AG04450 (cell line): ENCODE results near the gene SH3RF2. TPM values are rescaled to one million over a fixed set of nuclear protein-coding genes. Genes with fewer than 3 reads are reported as not detected.

ENCODE experiments used
- CTCF ChIA-PET: fragments of 300-600, 350-600 bp; formaldehyde crosslinking; extraction: SDS; loops from one replicate; lab custom pipeline; 2022; ENCODE audit warnings: antibody characterized with exemption, inconsistent platforms; lab: Charles Lee
- POLR2A ChIA-PET: fragments of 350-600 bp; formaldehyde crosslinking; extraction: SDS; loops from one replicate; lab custom pipeline; 2021; ENCODE audit warnings: antibody characterized with exemption, inconsistent platforms; lab: Yijun Ruan, JAX
- DNase-seq: peaks from one replicate; pipeline ENCODE4 v3.0.0-alpha.2; 2011; ENCODE audit warnings: low read depth, low spot score
- H3K27ac ChIP-seq: one replicate; pipeline ENCODE4 v1.5.1; 2012; ENCODE audit warnings: low read depth, low read length, control low read depth
- H3K27me3 ChIP-seq: one replicate; pipeline ENCODE4 v1.6.0; 2012; ENCODE audit warnings: low read length; ENCODE audit not compliant: control insufficient read depth, insufficient read depth
- H3K4me3 ChIP-seq: 2 replicates; pipeline ENCODE4 v1.5.1; 2011; ENCODE audit warnings: mild to moderate bottlenecking, low read depth, low read length, control low read depth
- H3K9me3 ChIP-seq: 2 replicates; pipeline ENCODE4 v1.5.1; 2012; ENCODE audit warnings: low read length; ENCODE audit not compliant: control insufficient read depth, insufficient read depth
- CTCF ChIP-seq: IDR thresholded peaks from 2 replicates; pipeline ENCODE4 v1.5.1; 2011; ENCODE audit warnings: low read depth, low read length, control low read depth, inconsistent platforms
- polyA plus RNA-seq: library from polyadenylated mRNA; depleted of rRNA; stranded (reverse); fragments of >200 nt; gene quantifications from 2 replicates; pipeline ENCODE4 v1.2.3, GENCODE V29; 2011

SH3RF2 gene
- polyA plus RNA-seq, 1 experiment, result 0.87 TPM

GRCh38 chr5:146005264-146005663 lies 68.9 kb downstream of the SH3RF2 start:
- POLR2A ChIA-PET, result no interaction called here
- TF ChIP-seq CTCF, result no peak
- H3K4me3 ChIP-seq, result no peak overlapping the region
- DNase-seq, result no peak
- CTCF ChIA-PET, result no interaction called here
- no peak overlapping the region for H3K27ac ChIP-seq
- no peaks in the 10 kb centered on the region for H3K27me3 ChIP-seq
- no peaks in the 10 kb centered on the region for H3K9me3 ChIP-seq

GRCh38 chr5:146005723-146006122 lies 69.3 kb downstream of the SH3RF2 start:
- Histone ChIP-seq H3K27ac (no peak overlapping the region), H3K9me3 (no peaks in the 10 kb centered on the region), H3K27me3 (no peaks in the 10 kb centered on the region), H3K4me3 (no peak overlapping the region)
- POLR2A ChIA-PET, result no interaction called here
- DNase-seq, result no peak
- CTCF ChIA-PET, result no interaction called here
- no peak for TF ChIP-seq CTCF

- H3K27ac ChIP-seq, result no peak overlapping the region
- H3K9me3 ChIP-seq, result no peaks in the 10 kb centered on the region
- no peak overlapping the region for H3K4me3 ChIP-seq
- CTCF ChIA-PET, result no interaction called here
- no peak for DNase-seq
- POLR2A ChIA-PET, result no interaction called here
- no peaks in the 10 kb centered on the region for H3K27me3 ChIP-seq
- TF ChIP-seq CTCF, result no peak
Observed at GRCh38 chr5:146006470-146007190, 70.3 kb downstream of the SH3RF2 start.

GRCh38 chr5:146007270-146007669 lies 70.9 kb downstream of the SH3RF2 start:
- no peak for DNase-seq
- no peak for TF ChIP-seq CTCF
- ChIA-PET POLR2A (no interaction called here), CTCF (no interaction called here)
- H3K4me3 ChIP-seq, result no peak overlapping the region
- H3K9me3 ChIP-seq, result no peaks in the 10 kb centered on the region
- H3K27me3 ChIP-seq, result no peaks in the 10 kb centered on the region
- H3K27ac ChIP-seq, result no peak overlapping the region

- no peaks in the 10 kb centered on the region for H3K27me3 ChIP-seq
- ChIA-PET CTCF (interaction anchor here (1.5 kb wide), 1 partner anchor 120 kb away, joined by 4 read pairs; no protein-coding TSS in a partner anchor), POLR2A (no interaction called here)
- no peak for DNase-seq
- no peaks in the 10 kb centered on the region for H3K9me3 ChIP-seq
- no peak for TF ChIP-seq CTCF
- H3K4me3 ChIP-seq, result no peak overlapping the region
- H3K27ac ChIP-seq, result no peak overlapping the region
Observed at GRCh38 chr5:146007989-146008388, 71.6 kb downstream of the SH3RF2 start.
